Fibroblast of skin of right biceps (primary cell): ENCODE results near the gene ANKRD12.
A peak's percentile ranks its signal among the peaks of the same experiment; 100 is the strongest.

Source experiments
- DNase-seq: peaks from one replicate; pipeline ENCODE4 v3.0.0-alpha.2; 2013

Gene ANKRD12

DNA sequence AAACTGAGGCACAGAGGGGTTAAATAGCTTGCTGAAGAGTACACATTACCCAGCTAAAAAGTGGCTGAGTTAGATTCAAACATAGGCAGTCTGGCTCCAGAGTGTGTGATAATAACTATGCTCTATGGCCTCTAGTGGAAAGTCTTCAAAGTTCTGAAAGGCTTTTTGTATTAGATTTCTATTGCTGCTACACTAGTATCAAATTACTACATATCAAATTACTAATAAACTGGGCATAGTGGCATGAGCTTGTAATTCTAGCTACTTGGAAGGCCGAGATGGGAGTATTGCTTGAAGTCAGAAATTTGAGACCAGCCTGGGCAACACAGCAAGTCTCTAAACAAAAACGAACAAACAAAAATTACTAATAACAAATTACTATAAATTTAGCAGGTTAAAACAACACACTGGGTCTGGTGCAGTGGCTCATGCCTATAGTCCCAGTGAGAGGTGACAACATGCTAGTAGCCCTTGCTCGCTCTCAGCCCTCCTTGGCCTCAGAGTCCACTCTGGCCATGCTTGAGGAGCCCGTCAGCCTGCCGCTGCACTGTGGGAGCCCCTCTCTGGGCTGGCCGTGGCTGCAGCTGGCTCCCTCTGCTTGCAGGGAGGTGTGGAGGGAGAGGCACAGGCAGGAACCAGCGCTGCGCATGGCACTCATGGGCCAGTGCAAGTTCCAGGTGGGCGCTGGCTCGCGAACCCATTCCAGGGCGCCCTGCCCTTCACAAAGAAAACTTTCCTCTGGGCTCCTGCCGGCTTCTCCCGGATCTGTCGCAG, 159.8 kb downstream of the ANKRD12 start:
- no peak for DNase-seq

DNA sequence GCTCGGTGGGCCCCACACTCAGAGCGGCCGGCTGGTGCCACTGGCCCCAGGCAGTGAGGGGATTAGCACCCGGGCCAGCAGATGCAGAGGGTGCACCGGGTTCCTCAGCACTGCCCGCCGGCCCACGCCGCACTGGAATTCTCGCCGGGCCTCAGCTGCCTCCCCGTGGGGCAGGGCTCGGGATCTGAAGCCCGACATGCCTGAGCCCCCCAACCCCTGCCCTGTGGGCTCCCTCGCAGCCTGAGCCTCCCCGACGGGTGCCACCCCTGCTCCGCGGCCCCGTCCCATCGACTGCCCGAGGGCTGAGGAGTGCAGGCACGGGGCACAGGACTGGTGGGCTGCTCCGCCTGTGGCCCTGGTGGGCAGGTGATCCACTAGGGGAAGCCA, 160.4 kb downstream of the ANKRD12 start:
- DNase-seq, result no peak

DNA sequence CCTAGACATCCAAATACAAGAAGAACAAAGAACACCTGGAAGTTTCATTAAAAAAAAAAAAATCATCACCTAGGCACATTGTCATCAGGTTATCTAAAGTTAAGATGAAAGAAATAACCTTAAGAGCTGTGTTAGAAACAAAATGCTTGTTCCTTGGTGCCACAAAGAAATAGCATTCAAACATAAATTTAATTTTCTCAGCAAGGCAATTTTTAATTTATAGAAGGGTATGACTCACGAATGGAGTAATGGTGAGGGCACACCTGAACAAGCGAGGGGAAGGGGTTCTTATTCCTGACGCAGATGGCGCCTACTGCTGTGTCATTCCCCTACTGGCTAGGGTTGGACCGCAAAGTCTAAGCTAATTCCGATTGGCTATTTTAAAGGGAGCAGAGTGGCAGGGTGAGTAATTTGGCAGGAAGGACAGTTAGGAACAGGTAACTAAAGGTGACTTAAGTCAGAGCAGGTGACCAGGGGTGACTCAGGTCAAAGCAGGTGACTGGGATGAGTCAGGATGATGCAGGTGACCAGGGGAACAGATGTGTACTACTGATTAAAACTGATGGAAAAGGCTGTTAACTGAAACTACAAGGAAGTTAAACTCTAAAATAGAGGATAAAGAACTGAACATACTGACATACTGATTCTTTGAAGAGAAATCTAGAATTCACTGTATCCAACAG, 167.9 kb downstream of the ANKRD12 start:
- DNase-seq, result no peak

DNA sequence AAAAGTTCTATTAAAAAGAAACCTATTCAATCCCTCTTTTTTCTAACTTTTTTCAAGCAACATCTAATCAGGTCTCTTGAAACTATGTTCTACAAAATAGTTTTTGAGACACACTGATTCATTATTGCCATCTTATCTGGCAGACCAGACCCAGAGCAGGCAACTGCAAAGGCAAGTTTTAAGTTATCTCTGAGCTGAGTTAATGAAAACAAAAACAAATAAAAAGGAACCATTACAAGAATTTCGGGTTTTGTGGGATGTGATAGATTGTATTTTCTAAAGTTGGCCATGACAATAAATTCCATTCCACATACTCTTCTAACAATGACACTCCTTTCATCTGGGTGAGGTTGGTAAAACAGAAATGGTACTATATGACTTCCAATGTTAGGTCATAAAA, 182.8 kb downstream of the ANKRD12 start:
- peak; percentile 40 for DNase-seq

DNA sequence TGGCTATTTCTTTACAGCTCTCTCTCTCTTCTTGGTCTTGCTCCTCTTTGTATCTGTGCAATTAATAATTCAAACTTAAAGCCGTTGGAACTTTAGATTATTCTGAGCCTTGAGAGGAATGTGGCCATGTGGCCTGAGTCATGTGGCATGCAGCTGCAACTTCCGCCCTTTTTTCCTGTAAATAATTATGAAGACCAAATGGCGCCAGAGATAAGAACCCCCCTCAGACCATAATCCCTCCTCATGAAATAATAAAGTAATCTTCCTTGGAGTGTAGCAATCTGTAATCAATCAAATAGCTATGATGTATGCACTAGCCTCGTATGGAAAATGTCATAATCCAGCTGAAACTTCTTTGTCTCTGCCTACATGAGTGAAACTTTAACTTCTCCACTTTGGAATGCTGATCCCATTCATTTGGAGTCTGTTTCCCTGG, 184.5 kb downstream of the ANKRD12 start:
- peak; percentile 88 for DNase-seq

DNA sequence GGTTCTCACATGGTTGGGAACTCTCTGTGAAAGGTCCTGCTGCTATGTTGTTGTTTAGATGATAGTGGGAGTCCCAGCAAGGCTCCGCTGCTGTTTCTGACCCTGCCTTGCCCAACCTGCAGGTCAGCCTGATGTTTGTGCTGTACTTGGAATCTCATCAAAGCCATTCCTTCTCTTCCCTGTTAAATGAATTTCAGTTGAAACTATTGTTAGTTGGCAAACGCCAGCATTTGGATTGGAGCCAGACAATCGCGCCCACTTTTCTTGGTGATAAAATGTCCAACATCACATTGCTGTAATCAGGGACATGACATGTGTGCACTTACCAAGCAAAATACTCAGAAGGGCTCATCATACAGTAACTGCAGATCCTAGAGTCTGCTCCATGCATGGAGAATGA, 185.2 kb downstream of the ANKRD12 start:
- no peak for DNase-seq

DNA sequence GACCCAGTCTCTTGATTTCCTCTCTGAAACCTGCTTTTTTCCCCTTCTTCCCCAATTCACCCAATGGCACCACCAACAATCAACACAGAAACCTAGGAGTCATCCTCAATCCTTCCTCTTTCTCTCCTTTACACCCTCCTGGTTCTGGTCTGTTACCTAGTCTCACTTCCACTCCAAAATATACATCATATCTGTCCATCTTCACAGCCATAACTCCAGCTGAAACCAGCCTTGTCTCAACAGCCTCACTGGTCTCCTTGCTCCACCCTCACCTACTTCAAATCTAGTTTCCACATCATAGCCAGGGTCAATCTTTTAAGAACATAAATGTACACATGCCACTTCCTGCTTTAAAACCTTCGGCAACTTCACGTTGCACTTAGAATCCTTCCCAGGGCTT, 186.2 kb downstream of the ANKRD12 start:
- no peak for DNase-seq

DNA sequence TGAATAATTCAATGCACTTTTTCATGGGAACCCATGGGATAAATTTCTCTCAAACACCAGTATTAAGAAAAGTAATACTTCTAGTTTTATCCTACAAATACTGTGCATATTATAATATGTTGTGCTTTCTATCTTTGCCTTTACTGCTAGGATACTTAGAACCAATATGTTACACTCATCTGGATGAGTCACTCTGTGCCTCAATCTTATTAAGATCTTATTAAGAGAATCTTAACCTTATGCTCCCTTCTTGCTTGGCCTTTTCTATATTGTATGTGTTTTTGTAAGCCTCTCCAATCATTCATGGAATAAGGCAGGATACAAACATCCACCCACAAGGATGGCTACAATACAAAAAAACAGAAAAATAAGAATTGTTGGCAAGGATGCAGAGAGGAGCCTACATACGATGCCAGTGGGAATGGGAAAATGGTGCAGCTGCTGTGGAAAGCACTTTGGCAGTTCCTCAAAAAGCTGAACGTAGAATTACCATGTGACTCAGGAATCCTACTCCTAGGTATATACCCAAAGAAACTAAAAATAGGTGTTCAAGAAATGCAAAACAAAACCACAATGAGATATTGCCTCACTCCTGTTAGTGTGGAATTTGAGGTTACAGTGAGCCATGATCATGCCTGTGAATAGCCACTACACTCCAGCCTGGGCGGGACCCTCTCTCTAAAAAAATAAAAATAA, 187.3 kb downstream of the ANKRD12 start:
- DNase-seq, result peak; percentile 81

DNA sequence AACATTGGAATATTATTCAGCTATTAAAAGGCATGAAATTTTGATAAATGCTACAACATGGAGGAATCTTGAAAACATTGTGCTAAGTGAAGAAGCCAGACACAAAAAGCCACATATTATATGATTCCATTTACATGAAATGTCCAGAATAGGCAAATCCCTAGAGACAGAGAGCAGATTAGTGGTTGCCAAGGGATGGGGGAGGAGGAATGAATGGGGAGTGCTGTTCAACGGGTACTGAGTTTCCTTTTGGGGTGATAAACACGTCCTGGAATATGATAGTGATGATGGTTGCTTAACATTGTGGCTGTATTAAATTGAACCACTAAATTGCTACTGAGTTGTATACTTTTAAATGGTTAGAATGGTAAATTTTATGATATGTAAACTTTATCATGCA, 189.1 kb downstream of the ANKRD12 start:
- DNase-seq, result no peak

DNA sequence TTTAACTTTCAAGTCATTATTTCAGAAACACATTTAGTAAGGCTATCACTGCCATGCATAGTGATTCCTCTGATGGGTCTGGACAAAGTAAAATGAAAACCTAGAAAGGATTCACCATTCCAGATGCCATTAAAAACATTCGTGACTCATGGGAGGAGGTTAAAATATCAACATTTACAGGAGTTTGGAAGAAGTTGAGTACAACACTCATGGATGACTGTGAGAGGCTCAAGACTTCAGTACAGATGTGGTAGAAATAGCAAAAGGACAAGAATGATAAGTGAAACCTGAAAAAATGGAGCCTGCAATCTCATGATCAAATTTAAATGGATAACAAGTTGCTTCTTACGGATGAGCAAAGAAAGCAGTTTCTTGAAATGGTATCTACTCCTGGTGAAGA, 192.2 kb downstream of the ANKRD12 start:
- no peak for DNase-seq

DNA sequence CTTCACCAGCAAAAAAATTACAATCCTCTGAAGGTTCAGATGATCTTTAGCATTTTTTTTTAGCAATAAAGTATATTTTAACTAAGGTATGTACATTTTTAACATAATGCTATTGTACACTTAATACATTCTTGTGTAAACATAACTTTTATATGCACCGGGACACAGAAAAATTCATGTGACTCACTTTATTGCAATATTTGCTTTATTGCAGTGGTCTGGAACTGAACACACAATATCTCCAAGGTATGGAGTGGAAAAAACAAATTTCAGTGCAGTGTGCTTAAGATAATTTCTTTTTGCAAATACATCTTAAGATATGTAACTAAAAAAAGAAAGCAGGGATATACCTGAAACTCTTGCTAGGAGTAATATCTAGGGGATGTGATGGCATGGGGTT, 192.9 kb downstream of the ANKRD12 start:
- no peak for DNase-seq

DNA sequence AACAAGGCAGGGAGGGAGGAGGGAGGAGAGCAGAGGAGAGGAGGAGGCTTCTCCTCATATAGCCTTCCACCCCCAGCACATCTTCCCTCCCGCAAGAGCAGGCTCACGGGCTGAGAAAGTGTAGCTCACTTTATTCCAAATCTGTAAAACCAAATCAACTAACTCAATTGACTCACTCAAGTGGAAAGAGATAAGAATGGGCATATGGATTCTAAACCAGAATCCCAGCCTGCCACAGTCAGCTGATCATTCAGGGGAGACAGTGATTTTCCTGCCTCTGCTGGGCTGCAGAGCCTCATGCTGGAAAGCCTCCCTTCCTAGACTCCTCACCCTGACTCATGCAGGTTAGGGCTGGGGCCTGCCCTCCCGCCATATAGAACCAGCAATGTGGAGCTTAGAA, 193.8 kb downstream of the ANKRD12 start:
- DNase-seq, result no peak

DNA sequence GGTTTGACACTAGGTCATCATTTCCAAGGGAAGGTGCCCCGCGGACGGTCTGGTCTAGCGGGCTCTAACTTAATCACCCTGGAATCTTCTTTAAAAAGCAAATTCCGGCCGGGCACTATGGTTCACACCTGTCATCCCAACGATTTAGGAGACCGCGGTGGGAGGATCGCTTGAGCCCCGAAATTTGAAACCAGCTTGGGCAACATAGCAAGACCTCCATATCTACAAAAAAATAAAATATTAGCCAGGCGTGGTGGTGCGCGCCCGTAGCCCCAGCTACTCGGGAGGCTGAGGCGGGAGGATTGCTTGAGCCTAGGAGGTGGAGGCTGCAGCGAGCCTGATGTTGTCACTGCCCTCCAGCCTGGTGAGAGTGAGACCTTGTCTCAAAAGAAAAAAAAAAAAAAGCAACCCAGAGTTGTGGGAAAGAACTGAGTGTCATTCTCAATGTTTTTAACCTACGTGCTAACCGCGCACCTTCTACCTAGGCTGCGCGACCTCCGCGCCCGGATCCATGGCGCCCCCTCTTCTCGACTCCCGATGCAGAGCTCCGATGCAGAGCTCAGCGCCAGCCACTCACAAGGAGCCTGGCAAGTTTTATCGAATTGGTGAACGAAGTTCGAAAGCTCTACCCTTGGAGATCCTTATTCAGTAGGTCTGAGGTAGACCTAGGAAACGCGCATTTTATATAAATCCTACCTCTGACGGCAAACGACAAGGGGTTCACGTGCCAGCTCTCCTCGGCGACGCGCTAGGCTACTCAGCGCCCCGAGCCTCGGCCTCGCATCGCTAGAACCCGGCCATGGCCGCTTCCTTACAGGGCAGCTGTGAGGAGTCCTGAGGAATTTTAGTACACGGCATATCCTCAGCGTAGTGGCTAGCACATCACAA, 197.1 kb downstream of the ANKRD12 start:
- DNase-seq, result no peak

DNA sequence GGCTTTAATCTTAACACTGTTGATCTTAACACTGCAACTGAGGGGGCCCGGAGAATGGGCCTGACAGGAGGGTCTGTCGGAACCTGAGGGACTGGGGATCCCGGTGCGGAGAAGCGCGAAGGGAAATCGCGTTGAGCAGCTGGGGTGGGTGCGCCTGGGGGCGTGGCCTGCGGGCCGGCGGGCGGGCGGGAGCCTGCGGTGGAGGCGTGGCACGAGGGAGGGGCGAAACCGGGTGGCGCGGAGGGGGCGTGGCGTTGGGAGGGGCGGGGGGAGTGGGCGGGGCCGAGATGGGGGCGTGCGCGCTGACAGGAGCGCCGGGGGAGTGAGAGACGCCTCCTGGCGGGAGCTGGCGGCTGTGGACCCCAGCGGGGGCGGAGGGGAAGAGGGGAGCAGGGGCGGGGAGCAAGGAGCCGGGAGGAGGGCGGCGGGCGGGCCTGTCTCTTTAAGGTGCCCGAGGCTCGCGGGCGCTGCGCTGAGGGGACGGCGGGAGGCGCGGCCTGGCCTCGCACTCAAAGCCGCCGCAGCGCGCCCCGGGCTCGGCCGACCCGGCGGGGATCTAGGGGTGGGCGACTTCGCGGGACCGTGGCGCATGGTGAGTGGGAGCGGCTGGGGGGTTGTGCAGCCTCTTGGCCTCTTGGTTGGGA, 197.9 kb downstream of the ANKRD12 start, which contains the start of gene TWSG1:
TWSG1 (plus strand) TSS at position 445 of the 644 bp plus-strand sequence. CDS start 2,457 bp downstream, outside the sequence.
- peak; percentile 97 for DNase-seq

DNA sequence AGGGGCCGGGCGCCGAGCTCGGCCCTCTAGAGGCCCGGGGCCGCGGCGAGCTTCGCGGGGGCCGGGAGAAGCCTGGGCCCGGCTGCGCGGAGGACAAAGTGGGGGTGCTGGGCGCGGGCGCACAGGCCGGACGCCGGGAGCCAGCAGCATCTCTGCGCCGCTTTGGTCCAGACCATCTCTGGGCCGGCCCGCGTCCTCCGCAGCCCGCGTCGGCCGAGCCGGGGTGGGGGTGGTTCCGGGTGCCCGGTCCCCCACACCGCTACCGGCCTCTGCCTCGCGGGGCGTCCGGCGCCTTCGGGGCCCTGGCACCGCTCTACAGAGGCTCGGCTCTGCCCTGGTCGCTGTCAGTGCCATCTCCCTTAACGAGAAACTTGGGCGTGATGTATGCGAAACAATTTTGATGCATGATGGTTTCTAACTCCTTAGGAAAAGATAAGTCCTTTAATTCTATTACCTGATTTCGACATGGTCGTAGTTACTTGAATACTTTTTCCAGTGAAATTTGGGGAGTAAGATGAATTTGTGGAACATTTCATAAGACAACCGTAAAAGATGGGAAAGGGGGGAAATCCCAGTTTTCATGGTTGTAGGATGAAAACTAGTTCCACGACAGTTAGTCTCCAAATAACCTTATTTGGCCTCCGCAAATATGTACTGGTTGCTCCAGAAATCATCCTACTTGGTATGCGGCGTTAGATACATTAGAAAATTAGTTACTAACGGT, 198.6 kb downstream of the ANKRD12 start:
- DNase-seq, result peak; percentile 50
